Type B pancreatic cell (in vitro differentiated cells): ENCODE results near the gene PIAS1. TPM values are rescaled to one million over a fixed set of nuclear protein-coding genes. Genes with fewer than 3 reads are reported as not detected.
A peak's percentile ranks its signal among the peaks of the same experiment; 100 is the strongest.

ENCODE experiments used
- DNase-seq: peaks from one replicate; pipeline ENCODE4 v3.0.0; 2021; ENCODE audit warnings: mixed read lengths; ENCODE audit not compliant: unreplicated experiment; ENCODE audit errors: extremely low spot score
- H3K27ac Mint-ChIP-seq: 2 replicates; pipeline ENCODE4 v1.8.0; 2021; ENCODE audit warnings: mild to moderate bottlenecking, mixed read lengths
- H3K27me3 Mint-ChIP-seq: 2 replicates; pipeline ENCODE4 v1.8.0; 2021; ENCODE audit warnings: mixed read lengths
- H3K36me3 Mint-ChIP-seq: 2 replicates; pipeline ENCODE4 v1.8.0; 2021; ENCODE audit warnings: mixed read lengths
- H3K4me1 Mint-ChIP-seq: one replicate; pipeline ENCODE4 v1.8.0; 2021; ENCODE audit warnings: mixed read lengths; ENCODE audit not compliant: unreplicated experiment
- H3K4me3 Mint-ChIP-seq: 2 replicates; pipeline ENCODE4 v1.8.0; 2021; ENCODE audit warnings: mild to moderate bottlenecking, mixed read lengths
- H3K9me3 Mint-ChIP-seq: 2 replicates; pipeline ENCODE4 v1.8.0; 2021; ENCODE audit warnings: mixed read lengths
- total RNA-seq: library from RNA; stranded (reverse); gene quantifications from 2 replicates; pipeline ENCODE4 v1.2.1, GENCODE V29; 2021; ENCODE audit warnings: low replicate concordance
- TF ChIP-seq, protein P1 (sequence below): fragments of 200-600 bp; sonication (generic); conservative IDR thresholded peaks from 2 replicates; pipeline ENCODE4 v1.5.0; 2021; ENCODE audit warnings: antibody characterized with exemption, mild to moderate bottlenecking

The PIAS1 gene
- total RNA-seq, 1 donor from 2014 or later, result 56.2 TPM

DNA sequence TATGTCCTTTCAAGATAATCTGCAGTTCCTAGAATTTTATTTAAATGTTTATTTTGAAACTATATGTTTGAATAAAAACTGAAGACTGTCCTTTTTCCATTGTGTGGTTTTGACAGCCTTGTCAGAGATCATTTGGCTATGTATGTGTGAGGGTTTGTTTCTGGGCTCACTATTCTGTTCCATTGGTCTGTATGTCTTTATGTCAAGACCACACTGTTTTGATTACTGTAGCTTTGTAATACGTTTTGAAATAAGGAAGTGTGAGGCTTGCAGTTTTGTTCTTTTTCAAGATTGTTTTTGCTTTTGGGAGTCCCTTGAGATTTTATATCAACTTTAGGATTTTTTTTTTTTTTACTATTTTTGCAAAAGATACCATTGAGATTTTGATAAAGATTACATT lies 42.0 kb downstream of the PIAS1 start:
- Mint-ChIP-seq H3K4me3 (no peak overlapping the region), H3K27ac (no peak overlapping the region), H3K9me3 (peaks cover 16% of the 10 kb centered on the region), H3K36me3 (peaks cover 45% of the 10 kb centered on the region), H3K27me3 (no peaks in the 10 kb centered on the region), H3K4me1 (peaks cover 6% of the 10 kb centered on the region)
- no peak for DNase-seq
- TF ChIP-seq, protein P1, sequence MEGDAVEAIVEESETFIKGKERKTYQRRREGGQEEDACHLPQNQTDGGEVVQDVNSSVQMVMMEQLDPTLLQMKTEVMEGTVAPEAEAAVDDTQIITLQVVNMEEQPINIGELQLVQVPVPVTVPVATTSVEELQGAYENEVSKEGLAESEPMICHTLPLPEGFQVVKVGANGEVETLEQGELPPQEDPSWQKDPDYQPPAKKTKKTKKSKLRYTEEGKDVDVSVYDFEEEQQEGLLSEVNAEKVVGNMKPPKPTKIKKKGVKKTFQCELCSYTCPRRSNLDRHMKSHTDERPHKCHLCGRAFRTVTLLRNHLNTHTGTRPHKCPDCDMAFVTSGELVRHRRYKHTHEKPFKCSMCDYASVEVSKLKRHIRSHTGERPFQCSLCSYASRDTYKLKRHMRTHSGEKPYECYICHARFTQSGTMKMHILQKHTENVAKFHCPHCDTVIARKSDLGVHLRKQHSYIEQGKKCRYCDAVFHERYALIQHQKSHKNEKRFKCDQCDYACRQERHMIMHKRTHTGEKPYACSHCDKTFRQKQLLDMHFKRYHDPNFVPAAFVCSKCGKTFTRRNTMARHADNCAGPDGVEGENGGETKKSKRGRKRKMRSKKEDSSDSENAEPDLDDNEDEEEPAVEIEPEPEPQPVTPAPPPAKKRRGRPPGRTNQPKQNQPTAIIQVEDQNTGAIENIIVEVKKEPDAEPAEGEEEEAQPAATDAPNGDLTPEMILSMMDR, result no peak

DNA sequence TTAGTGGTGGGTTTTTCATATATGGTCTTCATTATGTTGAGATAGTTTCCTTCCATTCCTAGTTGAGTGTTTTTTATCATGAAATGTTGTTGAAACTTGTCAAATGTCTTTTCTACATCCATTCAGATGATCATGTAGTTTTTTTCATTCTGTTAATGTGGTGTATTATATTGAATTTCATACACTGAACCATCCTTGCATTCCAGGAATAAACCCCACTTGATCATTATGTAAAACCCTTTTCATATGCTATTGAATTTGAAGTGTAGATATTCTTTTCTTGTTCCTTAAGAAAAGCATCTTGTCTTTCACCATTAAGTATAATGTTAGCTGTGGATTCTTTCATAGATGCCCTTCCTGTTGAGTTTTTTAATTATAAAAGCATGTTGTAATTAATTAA lies 42.9 kb downstream of the PIAS1 start:
- Mint-ChIP-seq H3K36me3 (peaks cover 50% of the 10 kb centered on the region), H3K4me3 (no peak overlapping the region), H3K4me1 (peaks cover 13% of the 10 kb centered on the region), H3K27me3 (no peaks in the 10 kb centered on the region), H3K9me3 (peaks cover 16% of the 10 kb centered on the region), H3K27ac (peak overlapping the region; percentile 41)
- no peak for DNase-seq
- TF ChIP-seq, protein P1, result no peak

DNA sequence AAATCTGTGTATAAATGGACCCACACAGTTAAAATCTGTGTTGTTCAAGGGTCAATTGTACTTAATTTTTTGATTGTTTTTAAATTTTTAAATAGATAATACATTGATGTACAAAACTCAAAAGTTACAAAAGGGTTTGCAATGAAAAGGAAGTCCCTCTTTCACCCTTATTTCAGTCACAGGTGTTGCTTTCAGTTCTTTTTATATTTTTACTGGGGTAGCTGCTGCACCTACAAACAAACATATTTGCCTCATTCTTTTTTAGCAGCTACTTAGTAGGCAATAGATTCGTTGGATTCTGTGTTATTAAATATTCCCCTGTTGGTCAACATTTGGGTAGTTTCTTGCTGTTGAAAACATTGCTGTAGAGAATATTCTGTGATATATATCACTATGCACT lies 44.4 kb downstream of the PIAS1 start:
- no peak overlapping the region for H3K27ac Mint-ChIP-seq
- peaks cover 15% of the 10 kb centered on the region for H3K4me1 Mint-ChIP-seq
- TF ChIP-seq, protein P1, result no peak
- H3K36me3 Mint-ChIP-seq, result peaks cover 54% of the 10 kb centered on the region
- H3K9me3 Mint-ChIP-seq, result peaks cover 10% of the 10 kb centered on the region
- DNase-seq, result no peak
- no peaks in the 10 kb centered on the region for H3K27me3 Mint-ChIP-seq
- no peak overlapping the region for H3K4me3 Mint-ChIP-seq

DNA sequence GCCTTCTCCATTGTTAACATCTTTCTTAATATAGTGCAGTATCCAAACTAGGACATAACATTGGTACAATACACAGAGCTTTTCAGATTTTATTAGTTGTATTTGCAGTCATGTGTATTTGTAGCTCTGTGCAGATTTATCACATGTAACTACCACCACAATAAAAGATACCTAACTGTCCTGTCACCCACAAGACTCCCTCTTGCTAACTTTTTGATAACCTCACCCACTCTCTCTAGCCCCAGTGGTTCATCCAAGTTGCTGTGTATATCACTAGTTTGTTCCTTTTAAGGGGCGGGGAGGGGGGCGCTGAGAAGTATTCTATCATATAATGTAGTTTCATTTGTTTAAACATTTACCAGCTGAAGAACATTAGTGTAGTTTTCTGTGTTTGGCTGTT lies 46.1 kb downstream of the PIAS1 start:
- no peak overlapping the region for H3K27ac Mint-ChIP-seq

DNA sequence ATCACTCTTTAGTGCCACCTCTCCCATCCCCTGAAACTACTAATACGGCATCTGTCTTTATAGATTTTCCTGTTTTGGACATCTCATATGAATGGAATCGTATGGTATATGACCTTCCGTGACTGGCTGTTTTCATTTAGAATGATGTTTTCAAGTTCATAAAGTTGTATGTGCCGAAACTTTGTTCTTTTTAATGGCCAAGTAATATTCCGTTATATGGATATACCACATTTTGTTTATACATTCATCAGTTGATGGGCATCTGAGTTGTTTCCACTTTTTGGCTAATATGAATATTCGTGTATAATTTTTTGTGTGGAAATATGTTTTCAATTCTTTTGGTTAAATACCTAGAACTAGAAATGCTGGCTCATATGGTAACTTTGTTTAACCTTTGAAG lies 49.5 kb downstream of the PIAS1 start:
- H3K4me1 Mint-ChIP-seq, result peaks cover 21% of the 10 kb centered on the region
- no peak for DNase-seq
- H3K9me3 Mint-ChIP-seq, result no peaks in the 10 kb centered on the region
- H3K27me3 Mint-ChIP-seq, result no peaks in the 10 kb centered on the region
- H3K36me3 Mint-ChIP-seq, result peaks cover 41% of the 10 kb centered on the region
- no peak overlapping the region for H3K4me3 Mint-ChIP-seq
- TF ChIP-seq, protein P1, result no peak
- no peak overlapping the region for H3K27ac Mint-ChIP-seq

More for the DNA sequence above, 46.1 kb downstream of the PIAS1 start:
- no peak for DNase-seq
- TF ChIP-seq, protein P1, result no peak
- no peaks in the 10 kb centered on the region for H3K27me3 Mint-ChIP-seq
- peaks cover 52% of the 10 kb centered on the region for H3K36me3 Mint-ChIP-seq
- peaks cover 15% of the 10 kb centered on the region for H3K4me1 Mint-ChIP-seq
- peaks cover 7% of the 10 kb centered on the region for H3K9me3 Mint-ChIP-seq
- H3K4me3 Mint-ChIP-seq, result no peak overlapping the region

DNA sequence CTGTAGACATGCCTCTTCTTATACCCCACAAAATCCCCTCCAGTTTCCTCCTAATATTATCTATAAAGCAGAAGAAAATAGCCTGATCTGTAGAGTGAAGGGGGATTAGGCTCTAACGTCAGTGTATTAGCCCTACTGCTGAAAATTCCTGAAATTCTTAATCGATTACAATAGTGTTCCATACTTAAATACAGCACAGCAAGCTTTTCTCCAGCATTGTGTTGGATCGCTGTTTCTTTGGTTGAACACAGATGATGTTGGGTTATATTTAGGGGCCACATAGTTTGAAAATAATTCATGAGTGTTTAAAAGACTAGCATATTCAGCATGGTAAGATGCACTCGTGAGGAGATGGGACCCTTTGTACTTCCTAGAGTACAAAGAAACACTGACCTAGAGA lies 52.5 kb downstream of the PIAS1 start:
- Mint-ChIP-seq H3K36me3 (peaks cover 40% of the 10 kb centered on the region), H3K4me3 (no peak overlapping the region), H3K27me3 (no peaks in the 10 kb centered on the region), H3K9me3 (no peaks in the 10 kb centered on the region), H3K27ac (peak overlapping the region; percentile 68), H3K4me1 (peaks cover 15% of the 10 kb centered on the region)
- no peak for DNase-seq
- TF ChIP-seq, protein P1, result no peak
